GM06990 (cell line): ENCODE measurements around the gene HRH1.

Source experiments
- DNase-seq: peaks from one replicate; pipeline ENCODE4 v3.0.0-alpha.2; 2011; ENCODE audit not compliant: insufficient read length; ENCODE audit errors: extremely low read depth
- H3K27me3 ChIP-seq: replicated peaks from 2 replicates; pipeline ENCODE4 v1.6.0; 2011; ENCODE audit warnings: low read length; ENCODE audit not compliant: control insufficient read depth, insufficient read depth
- H3K36me3 ChIP-seq: 2 replicates; pipeline ENCODE4 v1.5.1; 2011; ENCODE audit warnings: low read length; ENCODE audit not compliant: control insufficient read depth, insufficient read depth
- H3K4me3 ChIP-seq: replicated peaks from 2 replicates; pipeline ENCODE4 v1.5.1; 2011; ENCODE audit warnings: low read depth, mild to moderate bottlenecking, control low read depth, low read length
- CTCF ChIP-seq: IDR thresholded peaks from 2 replicates; pipeline ENCODE4 v1.5.1; 2011; ENCODE audit warnings: low read length, control low read depth, mild to moderate bottlenecking, inconsistent platforms; ENCODE audit not compliant: insufficient read depth, poor library complexity, severe bottlenecking

HRH1 gene

DNA sequence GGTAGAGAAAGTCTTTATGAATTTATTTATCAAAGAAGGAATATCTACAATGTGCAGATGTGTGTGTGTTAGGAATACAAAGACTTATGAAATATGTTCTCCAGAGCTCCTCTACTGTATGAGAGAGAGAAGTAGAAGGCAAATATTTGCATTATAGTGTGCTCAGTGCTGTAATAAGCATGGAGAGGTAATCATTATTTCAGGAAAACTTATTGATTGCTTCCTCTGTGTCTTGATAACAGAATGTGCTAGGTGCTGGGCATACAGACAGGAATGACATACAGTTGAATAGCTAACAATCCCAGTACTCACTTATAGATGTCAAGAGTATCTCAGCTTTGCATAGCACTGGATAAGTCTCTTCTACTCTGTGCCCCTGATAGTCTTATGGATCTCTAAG is 148.2 kb downstream of the HRH1 start:
- Histone ChIP-seq H3K27me3 (no peaks in the 10 kb centered on the region), H3K4me3 (no peak overlapping the region), H3K36me3 (peaks cover 6% of the 10 kb centered on the region)
- no peak for TF ChIP-seq CTCF
- no peak for DNase-seq

DNA sequence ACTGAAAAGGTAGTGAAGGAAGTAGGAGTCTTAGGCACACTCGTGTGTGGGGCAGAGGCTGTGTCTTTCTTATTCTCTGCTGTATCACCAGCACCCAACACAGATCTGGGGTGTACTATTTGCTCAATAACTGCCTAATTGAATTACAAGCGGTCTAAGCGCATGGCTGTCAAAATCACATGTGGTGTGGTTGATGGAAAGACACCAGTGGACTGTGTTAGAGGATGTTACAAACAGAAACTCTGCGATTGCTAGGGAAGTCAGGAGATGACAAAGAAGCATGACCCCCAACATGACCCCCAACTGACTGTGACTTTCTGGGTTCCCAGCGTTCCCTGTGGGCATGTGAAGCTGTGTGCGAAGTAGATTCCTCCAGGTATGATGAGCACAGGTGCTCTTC is 149.9 kb downstream of the HRH1 start:
- DNase-seq: no peak
- Histone ChIP-seq H3K36me3 (peaks cover 14% of the 10 kb centered on the region), H3K4me3 (no peak overlapping the region), H3K27me3 (no peaks in the 10 kb centered on the region)
- TF ChIP-seq CTCF: no peak

- no peaks in the 10 kb centered on the region for H3K27me3 ChIP-seq
- no peak overlapping the region for H3K4me3 ChIP-seq
- H3K36me3 ChIP-seq: peaks cover 14% of the 10 kb centered on the region
- DNase-seq: no peak
- no peak for TF ChIP-seq CTCF
Measured at GRCh38 chr3:11305509-11305908, 151.2 kb downstream of the HRH1 start.

DNA sequence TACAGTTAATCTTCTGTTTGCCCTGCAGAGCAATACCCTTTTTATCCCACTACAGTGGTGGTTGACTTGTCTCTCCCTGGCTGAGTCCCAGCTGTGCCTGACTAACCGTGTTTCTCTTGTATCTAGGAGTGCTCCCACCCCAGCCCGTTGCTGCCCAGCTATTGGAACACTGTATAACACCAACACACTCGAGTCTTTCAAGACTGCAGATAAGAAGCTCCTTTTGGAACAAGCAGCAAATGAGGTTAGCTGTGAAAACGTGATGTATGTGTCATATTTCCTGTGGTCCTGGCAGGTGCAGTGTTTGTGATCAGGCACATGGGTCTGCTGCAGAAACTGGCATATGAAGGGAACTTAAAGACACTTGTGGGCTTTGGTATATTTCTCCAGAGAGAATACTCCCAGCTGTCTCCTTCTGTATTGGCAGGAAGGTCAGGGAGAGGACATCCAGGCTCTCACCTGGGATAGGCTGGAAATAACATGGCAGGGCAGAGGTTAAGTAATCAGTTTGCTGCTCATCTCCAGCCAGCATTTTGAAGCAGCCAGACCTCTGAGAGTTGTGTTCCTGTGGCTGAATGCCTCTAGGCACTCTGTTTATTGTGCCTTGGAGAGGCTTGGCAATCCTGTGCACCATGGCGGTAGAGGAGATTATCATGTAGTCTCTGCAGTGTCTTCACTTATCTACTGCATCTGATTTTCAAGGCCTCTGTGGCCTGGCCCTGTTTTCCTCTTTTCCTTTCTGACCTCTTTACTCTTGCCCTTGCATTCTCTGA is 152.7 kb downstream of the HRH1 start:
- no peak for DNase-seq
- no peak overlapping the region for H3K4me3 ChIP-seq
- no peaks in the 10 kb centered on the region for H3K27me3 ChIP-seq
- no peak for TF ChIP-seq CTCF
- peaks cover 14% of the 10 kb centered on the region for H3K36me3 ChIP-seq

- Histone ChIP-seq H3K36me3 (peaks cover 14% of the 10 kb centered on the region), H3K4me3 (no peak overlapping the region), H3K27me3 (no peaks in the 10 kb centered on the region)
- DNase-seq: no peak
- no peak for TF ChIP-seq CTCF
Measured at GRCh38 chr3:11307830-11308432, 153.6 kb downstream of the HRH1 start.
